Mesodermal cell (in vitro differentiated cells): ENCODE data around the gene ADGRB2.

Experiments
- H3K27ac ChIP-seq: 2 replicates; pipeline ENCODE4 v1.7.0; 2013; ENCODE audit warnings: mild to moderate bottlenecking, low read depth, low read length, moderate library complexity; ENCODE audit not compliant: severe bottlenecking
- H3K36me3 ChIP-seq: 2 replicates; pipeline ENCODE4 v1.7.1; 2013; ENCODE audit warnings: mild to moderate bottlenecking, low read length, moderate library complexity; ENCODE audit not compliant: control insufficient read depth, insufficient read depth
- H3K4me1 ChIP-seq: one replicate; pipeline ENCODE4 v1.7.1; 2013; ENCODE audit warnings: mild to moderate bottlenecking, low read length; ENCODE audit not compliant: insufficient read depth, control insufficient read depth, poor library complexity, severe bottlenecking
- H3K4me3 ChIP-seq: 2 replicates; pipeline ENCODE4 v1.7.0; 2013; ENCODE audit warnings: low read length, control low read depth, mild to moderate bottlenecking; ENCODE audit not compliant: insufficient read depth, poor library complexity, severe bottlenecking; ENCODE audit errors: extremely low read depth
- H3K9me3 ChIP-seq: 2 replicates; pipeline ENCODE4 v1.7.1; 2013; ENCODE audit warnings: mild to moderate bottlenecking, low read length, moderate library complexity; ENCODE audit not compliant: control insufficient read depth
- WGBS, 2 experiments: methylation state at CpG; one replicate each; pipeline ENCODE4 v1.1.5; 2013; ENCODE audit warnings: missing lambda C conversion rate in 2 of 2; ENCODE audit not compliant: insufficient coverage in 2 of 2; 5-methylcytosine and 5-hydroxymethylcytosine counted together

ADGRB2 gene

GRCh38 chr1:31771891-31772668 lies 7.9 kb upstream of the ADGRB2 start:
- Histone ChIP-seq H3K27ac (no peak overlapping the region), H3K9me3 (no peaks in the 10 kb centered on the region), H3K4me3 (peak overlapping the region; percentile 9), H3K4me1 (peaks cover 25% of the 10 kb centered on the region), H3K36me3 (no peaks in the 10 kb centered on the region)
- WGBS, 2 experiments: 7% methylated on average over 62 to 64 of the region's 68 CpGs

GRCh38 chr1:31769720-31770390 lies 5.7 kb upstream of the ADGRB2 start:
- Histone ChIP-seq H3K4me1 (peaks cover 25% of the 10 kb centered on the region), H3K36me3 (no peaks in the 10 kb centered on the region), H3K9me3 (no peaks in the 10 kb centered on the region), H3K4me3 (no peak overlapping the region), H3K27ac (no peak overlapping the region)
- 35 to 52% methylated on average over 5 to 12 of the region's 12 CpGs for WGBS, 2 experiments

- Histone ChIP-seq H3K36me3 (no peaks in the 10 kb centered on the region), H3K27ac (no peak overlapping the region), H3K4me3 (no peak overlapping the region), H3K4me1 (peaks cover 25% of the 10 kb centered on the region), H3K9me3 (no peaks in the 10 kb centered on the region)
- WGBS, 2 experiments: 74 to 77% methylated on average over 5 of the region's 5 CpGs
Measured at GRCh38 chr1:31768939-31769704, 5.0 kb upstream of the ADGRB2 start.

GRCh38 chr1:31768407-31768907 lies 4.3 kb upstream of the ADGRB2 start:
- H3K4me3 ChIP-seq: no peak overlapping the region
- WGBS, 2 experiments: 75% methylated on average over 2 of the region's 2 CpGs
- no peak overlapping the region for H3K27ac ChIP-seq
- H3K9me3 ChIP-seq: no peaks in the 10 kb centered on the region
- H3K4me1 ChIP-seq: peaks cover 23% of the 10 kb centered on the region
- no peaks in the 10 kb centered on the region for H3K36me3 ChIP-seq

- WGBS, 2 experiments: 81 to 87% methylated on average over 7 of the region's 7 CpGs
- no peak overlapping the region for H3K4me3 ChIP-seq
- H3K9me3 ChIP-seq: no peaks in the 10 kb centered on the region
- H3K4me1 ChIP-seq: peaks cover 22% of the 10 kb centered on the region
- no peaks in the 10 kb centered on the region for H3K36me3 ChIP-seq
- H3K27ac ChIP-seq: no peak overlapping the region
Measured at GRCh38 chr1:31767225-31767624, 3.1 kb upstream of the ADGRB2 start.

GRCh38 chr1:31765516-31765915 lies 1.4 kb upstream of the ADGRB2 start:
- Histone ChIP-seq H3K27ac (no peak overlapping the region), H3K9me3 (no peaks in the 10 kb centered on the region), H3K4me1 (peaks cover 26% of the 10 kb centered on the region), H3K36me3 (no peaks in the 10 kb centered on the region), H3K4me3 (no peak overlapping the region)
- 74 to 92% methylated on average over 3 to 4 of the region's 6 CpGs for WGBS, 2 experiments

- no peaks in the 10 kb centered on the region for H3K36me3 ChIP-seq
- 43 to 71% methylated on average over 5 of the region's 5 CpGs for WGBS, 2 experiments
- no peak overlapping the region for H3K4me3 ChIP-seq
- no peak overlapping the region for H3K27ac ChIP-seq
- H3K4me1 ChIP-seq: peaks cover 26% of the 10 kb centered on the region
- no peaks in the 10 kb centered on the region for H3K9me3 ChIP-seq
Measured at GRCh38 chr1:31765041-31765467, 914 bp upstream of the ADGRB2 start.

- H3K4me1 ChIP-seq: peaks cover 36% of the 10 kb centered on the region
- H3K27ac ChIP-seq: no peak overlapping the region
Measured at GRCh38 chr1:31763671-31764311, 349 bp downstream of the ADGRB2 start.

GRCh38 chr1:31762726-31763670 lies 1.1 kb downstream of the ADGRB2 start:
- Histone ChIP-seq H3K9me3 (no peaks in the 10 kb centered on the region), H3K4me3 (peak overlapping the region; percentile 56), H3K36me3 (no peaks in the 10 kb centered on the region), H3K27ac (no peak overlapping the region), H3K4me1 (peaks cover 31% of the 10 kb centered on the region)
- WGBS, 2 experiments: 1% methylated on average over 32 to 47 of the region's 60 CpGs

More at GRCh38 chr1:31763671-31764311, 349 bp downstream of the ADGRB2 start:
- Histone ChIP-seq H3K9me3 (no peaks in the 10 kb centered on the region), H3K36me3 (no peaks in the 10 kb centered on the region), H3K4me3 (peak overlapping the region; percentile 56)
- WGBS, 2 experiments: 0% methylated on average over 48 to 60 of the region's 93 CpGs
